ENCODE results near the gene UHRF1. TPM values are rescaled to one million over a fixed set of nuclear protein-coding genes. Genes with fewer than 3 reads are reported as not detected.
A peak's percentile ranks its signal among the peaks of the same experiment; 100 is the strongest.

UHRF1 gene
- total and polyA plus RNA-seq, 7 donors = 0.17 to 1.9 (median 0.32) TPM

- no peak overlapping the region for H3K27ac ChIP-seq
- TF ChIP-seq CTCF (IDR thresholded peaks at IDR 0.05) = no peak
Observed at GRCh38 chr19:5000120-5000611, 90.9 kb downstream of the UHRF1 start.

GRCh38 chr19:5001615-5002014 is 92.3 kb downstream of the UHRF1 start:
- H3K36me3 ChIP-seq (ENCODE audit: insufficient read depth in 1 of 2, low read depth in 1 of 2) = peaks cover 0 to 16% of the 10 kb centered on the region in 2 donors
- ATAC-seq = peak; percentile 40 to 74 (median 56)

More at GRCh38 chr19:5000120-5000611, 90.9 kb downstream of the UHRF1 start:
- Histone ChIP-seq H3K4me1 (peaks cover 11% of the 10 kb centered on the region), H3K9me3 (no peaks in the 10 kb centered on the region), H3K4me3 (no peak overlapping the region), H3K27me3 (ENCODE audit: insufficient read depth in 3 of 3, low read length in 2 of 3) (no peaks in the 10 kb centered on the region), H3K36me3 (ENCODE audit: insufficient read depth in 1 of 2, low read depth in 1 of 2) (peaks cover 0 to 25% of the 10 kb centered on the region in 2 donors)
- intact Hi-C loops (cut with DNase I) = no loop called here
- DNase-seq (no peak), ATAC-seq (no peak)
- 85 to 90% (median 88%) methylated on average over 6 of the region's 6 CpGs for WGBS, 3 donors

GRCh38 chr19:5002143-5002542 is 92.8 kb downstream of the UHRF1 start:
- no peak overlapping the region for H3K4me3 ChIP-seq
- H3K4me1 ChIP-seq = peaks cover 13% of the 10 kb centered on the region
- no peak for TF ChIP-seq CTCF (IDR thresholded peaks at IDR 0.05)
- peaks cover 0 to 11% of the 10 kb centered on the region in 2 donors for H3K36me3 ChIP-seq (ENCODE audit: insufficient read depth in 1 of 2, low read depth in 1 of 2)
- ATAC-seq (peak in 1 of 4 donors; percentile 50), DNase-seq (no peak)
- intact Hi-C loops (cut with DNase I) = no loop called here
- no peaks in the 10 kb centered on the region for H3K9me3 ChIP-seq
- 70 to 81% (median 74%) methylated on average over 4 of the region's 4 CpGs for WGBS, 3 donors
- H3K27ac ChIP-seq = no peak overlapping the region
- no peaks in the 10 kb centered on the region for H3K27me3 ChIP-seq (ENCODE audit: insufficient read depth in 3 of 3, low read length in 2 of 3)

More at GRCh38 chr19:5001615-5002014, 92.3 kb downstream of the UHRF1 start:
- H3K27me3 ChIP-seq (ENCODE audit: insufficient read depth in 3 of 3, low read length in 2 of 3) = no peaks in the 10 kb centered on the region
- H3K9me3 ChIP-seq = no peaks in the 10 kb centered on the region
- TF ChIP-seq CTCF (IDR thresholded peaks at IDR 0.05) = peak; percentile 65
- H3K4me1 ChIP-seq = peaks cover 13% of the 10 kb centered on the region
- intact Hi-C loops (cut with DNase I) = no loop called here
- DNase-seq = no peak
- no peak overlapping the region for H3K4me3 ChIP-seq
- H3K27ac ChIP-seq = no peak overlapping the region
- 55 to 72% (median 58%) methylated on average over 3 of the region's 3 CpGs for WGBS, 3 donors

GRCh38 chr19:5003781-5004180 is 94.5 kb downstream of the UHRF1 start:
- no peaks in the 10 kb centered on the region for H3K36me3 ChIP-seq (ENCODE audit: insufficient read depth in 1 of 2, low read depth in 1 of 2)
- no peak for ATAC-seq
- H3K4me3 ChIP-seq = no peak overlapping the region
- no peak for DNase-seq
- peaks cover 13% of the 10 kb centered on the region for H3K4me1 ChIP-seq
- no peak for TF ChIP-seq CTCF (IDR thresholded peaks at IDR 0.05)
- WGBS, 3 donors = 90 to 94% (median 91%) methylated on average over 18 of the region's 18 CpGs
- intact Hi-C loops (cut with DNase I) = no loop called here
- no peaks in the 10 kb centered on the region for H3K9me3 ChIP-seq
- H3K27me3 ChIP-seq (ENCODE audit: insufficient read depth in 3 of 3, low read length in 2 of 3) = no peaks in the 10 kb centered on the region
- H3K27ac ChIP-seq = no peak overlapping the region

- intact Hi-C loops (cut with DNase I) = no loop called here
- TF ChIP-seq CTCF (IDR thresholded peaks at IDR 0.05) = no peak
- Histone ChIP-seq H3K27me3 (ENCODE audit: insufficient read depth in 3 of 3, low read length in 2 of 3) (no peaks in the 10 kb centered on the region), H3K4me1 (peaks cover 13% of the 10 kb centered on the region), H3K27ac (no peak overlapping the region), H3K4me3 (no peak overlapping the region), H3K9me3 (no peaks in the 10 kb centered on the region), H3K36me3 (ENCODE audit: insufficient read depth in 1 of 2, low read depth in 1 of 2) (no peaks in the 10 kb centered on the region)
- ATAC-seq (peak; percentile 44 to 74 (median 71)), DNase-seq (no peak)
- 46 to 59% (median 52%) methylated on average over 5 of the region's 5 CpGs for WGBS, 3 donors
Observed at GRCh38 chr19:5005096-5005495, 95.8 kb downstream of the UHRF1 start.
